A673 (cell line): ENCODE measurements around the gene TEX53. TPM values are rescaled to one million over a fixed set of nuclear protein-coding genes. Genes with fewer than 3 reads are reported as not detected.

Experiments
- BruUV-seq: library from RNA; stranded (reverse); fragments of 400-500 nt; replicated peaks from 2 replicates; lab custom pipeline; 2021; lab: Mats Ljungman, UMichigan
- CTCF ChIA-PET: fragments of 300-600 bp; sonication (Branson Sonifier 250); formaldehyde crosslinking; loops from one replicate; lab custom pipeline; 2022; ENCODE audit warnings: antibody characterized with exemption; lab: Charles Lee
- POLR2A ChIA-PET: fragments of 300-600 bp; sonication (Branson Sonifier 250); formaldehyde crosslinking; loops from one replicate; lab custom pipeline; 2022; ENCODE audit warnings: antibody characterized with exemption; ENCODE audit not compliant: low non-redundant PET; lab: Charles Lee
- DNase-seq: peaks from one replicate; pipeline ENCODE4 v3.0.0-alpha.2; 2015; ENCODE audit warnings: low spot score
- H3K27ac ChIP-seq: fragments of 200-600 bp; sonication (generic); 2 replicates; pipeline ENCODE4 v1.5.1; 2016; ENCODE audit warnings: mixed run types, low read depth, mild to moderate bottlenecking, mixed read lengths, antibody characterized with exemption, low read length; ENCODE audit not compliant: poor library complexity, severe bottlenecking
- H3K27me3 ChIP-seq: fragments of 200-600 bp; sonication (generic); replicated peaks from 2 replicates; pipeline ENCODE4 v1.6.1; 2017; ENCODE audit warnings: mixed run types, low read depth, mild to moderate bottlenecking, mixed read lengths, antibody characterized with exemption, low read length; ENCODE audit not compliant: insufficient read depth, poor library complexity
- H3K36me3 ChIP-seq: fragments of 200-600 bp; sonication (generic); 2 replicates; pipeline ENCODE4 v1.6.1; 2016; ENCODE audit warnings: mixed run types, mild to moderate bottlenecking, mixed read lengths, antibody characterized with exemption, low read length; ENCODE audit not compliant: insufficient read depth, poor library complexity, severe bottlenecking
- H3K4me1 ChIP-seq: fragments of 200-600 bp; sonication (generic); 2 replicates; pipeline ENCODE4 v1.6.1; 2017; ENCODE audit warnings: mixed run types, mild to moderate bottlenecking, mixed read lengths, antibody characterized with exemption, low read length; ENCODE audit not compliant: insufficient read depth, poor library complexity, severe bottlenecking
- H3K4me3 ChIP-seq: fragments of 200-600 bp; sonication (generic); 2 replicates; pipeline ENCODE4 v1.5.1; 2016; ENCODE audit warnings: low read depth, mixed run types, mild to moderate bottlenecking, mixed read lengths, low read length; ENCODE audit not compliant: poor library complexity, severe bottlenecking
- H3K9me3 ChIP-seq: fragments of 200-600 bp; sonication (generic); 2 replicates; pipeline ENCODE4 v1.6.1; 2016; ENCODE audit warnings: mixed run types, low read depth, mild to moderate bottlenecking, mixed read lengths, antibody characterized with exemption, low read length; ENCODE audit not compliant: poor library complexity, severe bottlenecking
- EZH2 ChIP-seq: fragments of 200-600 bp; sonication (generic); IDR thresholded peaks from 2 replicates; pipeline ENCODE4 v1.6.1; 2017; ENCODE audit warnings: borderline replicate concordance, low read depth, mild to moderate bottlenecking, mixed read lengths, antibody characterized with exemption, low read length; ENCODE audit not compliant: poor library complexity, severe bottlenecking
- intact Hi-C: fragments of 100-400 bp; cut with micrococcal nuclease; formaldehyde crosslinking; loops from one replicate; pipeline ENCODE4 v1.10.0; 2022; ENCODE audit not compliant: unreplicated experiment
- total RNA-seq: library from RNA; stranded (reverse); gene quantifications from 2 replicates; pipeline ENCODE4 v1.2.3, GENCODE V29; 2021
- TF ChIP-seq, protein P1 (sequence below): fragments of 300-800, 200-600 bp; sonication (generic); conservative IDR thresholded peaks from 2 replicates; pipeline ENCODE4 v1.5.1; 2017; ENCODE audit warnings: low read depth, mild to moderate bottlenecking, antibody characterized with exemption, low read length, moderate library complexity, mixed read lengths

Gene TEX53
- total RNA-seq, 1 experiment from 2014 or later = not detected

DNA sequence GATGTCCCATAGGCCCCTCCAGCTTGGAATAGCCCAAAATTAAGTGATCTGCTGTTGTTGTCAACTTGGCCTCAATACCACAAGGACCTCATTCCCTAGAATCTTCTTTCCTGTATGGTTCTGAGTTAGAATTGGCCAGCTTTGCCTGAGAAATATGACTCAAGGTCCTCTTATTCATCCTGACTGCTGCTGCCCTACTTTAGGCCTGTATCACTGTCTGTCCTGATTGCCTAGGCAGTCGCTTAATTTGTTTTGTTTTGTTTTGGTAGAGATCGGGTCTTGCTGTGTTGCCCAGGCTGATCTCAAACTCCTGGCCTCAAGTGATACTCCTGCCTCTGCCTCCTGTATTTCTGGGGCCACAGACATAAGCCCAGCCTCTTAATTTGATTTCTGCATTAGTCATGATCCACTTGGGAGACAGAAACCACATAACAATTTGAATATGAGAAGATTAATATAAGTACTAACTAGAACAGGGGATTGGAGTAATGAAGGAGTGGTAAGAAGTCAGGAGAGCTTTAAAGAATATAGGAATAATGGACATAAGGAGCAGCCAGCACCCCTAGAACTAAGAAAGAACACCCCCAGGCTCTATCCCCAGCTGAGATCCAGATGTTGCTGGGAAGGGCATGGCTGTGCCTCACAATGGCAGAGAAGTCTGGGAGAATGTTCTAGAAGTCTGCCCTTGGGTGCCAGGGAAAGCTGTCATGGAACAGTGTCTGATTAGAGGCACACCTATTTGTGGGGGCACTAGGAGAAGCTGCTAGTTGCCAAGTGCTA is 4.6 kb downstream of the TEX53 start:
- Histone ChIP-seq H3K36me3 (peaks cover 4% of the 10 kb centered on the region), H3K4me3 (no peak overlapping the region), H3K9me3 (no peaks in the 10 kb centered on the region), H3K27ac (no peak overlapping the region), H3K4me1 (no peaks in the 10 kb centered on the region), H3K27me3 (no peaks in the 10 kb centered on the region)
- DNase-seq = no peak
- intact Hi-C loops = loop anchor here (1.0 kb wide), 4 partner anchors 166 to 314 kb away; no protein-coding TSS in a partner anchor
- no TSS peak for BruUV-seq
- TF ChIP-seq EZH2 = no peak
- TF ChIP-seq, protein P1, sequence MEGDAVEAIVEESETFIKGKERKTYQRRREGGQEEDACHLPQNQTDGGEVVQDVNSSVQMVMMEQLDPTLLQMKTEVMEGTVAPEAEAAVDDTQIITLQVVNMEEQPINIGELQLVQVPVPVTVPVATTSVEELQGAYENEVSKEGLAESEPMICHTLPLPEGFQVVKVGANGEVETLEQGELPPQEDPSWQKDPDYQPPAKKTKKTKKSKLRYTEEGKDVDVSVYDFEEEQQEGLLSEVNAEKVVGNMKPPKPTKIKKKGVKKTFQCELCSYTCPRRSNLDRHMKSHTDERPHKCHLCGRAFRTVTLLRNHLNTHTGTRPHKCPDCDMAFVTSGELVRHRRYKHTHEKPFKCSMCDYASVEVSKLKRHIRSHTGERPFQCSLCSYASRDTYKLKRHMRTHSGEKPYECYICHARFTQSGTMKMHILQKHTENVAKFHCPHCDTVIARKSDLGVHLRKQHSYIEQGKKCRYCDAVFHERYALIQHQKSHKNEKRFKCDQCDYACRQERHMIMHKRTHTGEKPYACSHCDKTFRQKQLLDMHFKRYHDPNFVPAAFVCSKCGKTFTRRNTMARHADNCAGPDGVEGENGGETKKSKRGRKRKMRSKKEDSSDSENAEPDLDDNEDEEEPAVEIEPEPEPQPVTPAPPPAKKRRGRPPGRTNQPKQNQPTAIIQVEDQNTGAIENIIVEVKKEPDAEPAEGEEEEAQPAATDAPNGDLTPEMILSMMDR = no peak
- ChIA-PET POLR2A (interaction anchor here (0.6 kb wide), 1 partner anchor 866 kb away, joined by 3 read pairs; no protein-coding TSS in a partner anchor), CTCF (interaction anchor here (0.7 to 2.5 kb wide), 15 partner anchors 13 to 545 kb away, joined by 3 to 59 read pairs (median 3); partner anchors contain the start of gene ATP6V1G1)

DNA sequence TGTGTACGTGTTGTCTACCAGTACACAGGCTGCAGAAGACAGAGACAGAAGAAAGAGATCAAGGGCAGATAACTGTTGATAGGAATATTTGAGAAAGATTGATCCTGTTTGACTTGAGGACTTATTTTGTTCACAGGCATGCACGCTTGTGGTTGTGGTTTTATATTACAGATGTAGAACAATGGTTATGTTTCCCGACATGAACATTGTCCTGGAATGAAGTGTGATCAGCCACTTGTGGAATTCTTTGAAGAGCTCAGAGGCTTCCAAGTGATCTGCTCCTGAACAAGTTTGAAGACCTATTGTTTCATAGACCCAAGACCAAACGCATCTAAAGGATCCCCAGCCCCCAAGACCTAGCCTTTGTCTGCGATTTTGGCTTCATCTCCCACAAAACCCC is 13.7 kb downstream of the TEX53 start:
- TSS peak; percentile 32 for BruUV-seq
- intact Hi-C loops = no loop called here

DNA sequence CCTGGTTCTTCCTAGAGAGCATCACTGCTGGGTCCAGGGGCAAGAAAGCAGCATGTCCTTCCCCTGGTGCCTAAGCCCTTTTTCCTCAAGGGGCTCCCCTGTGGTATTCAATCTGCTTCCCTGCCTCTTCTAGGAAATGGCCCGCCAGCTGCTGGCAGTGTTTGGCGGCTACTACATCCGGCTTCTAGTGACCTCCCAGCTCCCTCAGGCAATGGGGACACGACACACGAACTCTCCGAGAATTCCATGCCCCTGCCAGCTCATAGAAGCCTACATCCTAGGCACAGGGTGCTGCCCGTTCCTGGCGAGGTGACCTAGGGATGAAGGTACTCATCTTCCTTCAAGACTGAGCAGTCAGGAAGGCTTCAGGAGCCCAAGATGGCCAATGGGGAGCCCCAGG is 14.6 kb downstream of the TEX53 start:
- Histone ChIP-seq H3K27ac (no peak overlapping the region), H3K36me3 (peaks cover 22% of the 10 kb centered on the region), H3K27me3 (no peaks in the 10 kb centered on the region), H3K4me3 (no peak overlapping the region), H3K9me3 (no peaks in the 10 kb centered on the region), H3K4me1 (no peaks in the 10 kb centered on the region)
- BruUV-seq = no TSS peak
- POLR2A ChIA-PET = no interaction called here
- CTCF ChIA-PET = no interaction called here
- no peak for DNase-seq
- intact Hi-C loops = no loop called here
- TF ChIP-seq, protein P1 = no peak
- TF ChIP-seq EZH2 = no peak

More for the DNA sequence above, 13.7 kb downstream of the TEX53 start:
- Histone ChIP-seq H3K9me3 (no peaks in the 10 kb centered on the region), H3K4me1 (no peaks in the 10 kb centered on the region), H3K4me3 (no peak overlapping the region), H3K36me3 (peaks cover 22% of the 10 kb centered on the region), H3K27ac (no peak overlapping the region), H3K27me3 (no peaks in the 10 kb centered on the region)
- ChIA-PET CTCF (no interaction called here), POLR2A (interaction anchor here (0.6 kb wide), 1 partner anchor 559 kb away, joined by 3 read pairs; no protein-coding TSS in a partner anchor)
- TF ChIP-seq EZH2 = no peak
- TF ChIP-seq, protein P1 = no peak
- no peak for DNase-seq
